Thoracic aorta (tissue), 2 donors: Measurements from ENCODE around the gene TRMT11. TPM values are rescaled to one million over a fixed set of nuclear protein-coding genes. Genes with fewer than 3 reads are reported as not detected.

Source experiments
- ATAC-seq: fragments of 150-250 bp; one replicate; pipeline ENCODE4 v1.8.0; 2017; ENCODE audit warnings: low read depth; ENCODE audit not compliant: insufficient number of reproducible peaks, low FRiP score
- DNase-seq: peaks from one replicate; pipeline ENCODE4 v3.0.0-alpha.2; 2020; ENCODE audit warnings: low spot score
- H3K27ac ChIP-seq, 2 donors: fragments of 200-600 bp; sonication (generic); 1 replicate in 1 of 2; 2 replicates in 1 of 2; pipeline ENCODE4 v1.5.1; 2016; ENCODE audit warnings: mild to moderate bottlenecking in 2 of 2, moderate library complexity in 2 of 2
- H3K27me3 ChIP-seq: fragments of 200-600 bp; sonication (generic); replicated peaks from 2 replicates; pipeline ENCODE4 v1.6.0; 2016; ENCODE audit warnings: mild to moderate bottlenecking; ENCODE audit not compliant: insufficient read depth
- H3K36me3 ChIP-seq: fragments of 200-600 bp; sonication (generic); one replicate; pipeline ENCODE4 v1.5.1; 2016
- H3K4me1 ChIP-seq, 2 donors: fragments of 200-600 bp; sonication (generic); 1 replicate in 1 of 2; 2 replicates in 1 of 2; pipeline versions ENCODE4 v1.5.1 to v1.6.0; 2016; ENCODE audit warnings: low read depth in 2 of 2, mild to moderate bottlenecking in 1 of 2; ENCODE audit not compliant: control insufficient read depth in 1 of 2
- H3K4me3 ChIP-seq: fragments of 200-600 bp; sonication (generic); 2 replicates; pipeline ENCODE4 v1.5.1; 2016; ENCODE audit warnings: mild to moderate bottlenecking
- H3K9me3 ChIP-seq: fragments of 200-600 bp; sonication (generic); 2 replicates; pipeline ENCODE4 v1.5.1; 2016
- CTCF ChIP-seq: fragments of 200-600 bp; sonication (generic); IDR thresholded peaks from one replicate; pipeline ENCODE4 v1.5.1; 2019; ENCODE audit warnings: antibody characterized with exemption
- total RNA-seq, 2 donors: library from RNA; depleted of rRNA; stranded (reverse); fragments of >200 nt; gene quantifications; one replicate each; pipeline versions ENCODE4 v1.1.0 to v1.2.3, GENCODE V29; 2016

The TRMT11 gene
- total RNA-seq, 2 donors from 2014 or later = 33.6 to 54.0 TPM

- no peak for TF ChIP-seq CTCF
- peaks cover 12 to 25% of the 10 kb centered on the region in 2 donors for H3K4me1 ChIP-seq
- H3K27me3 ChIP-seq = no peaks in the 10 kb centered on the region
- no peak for ATAC-seq
- no peaks in the 10 kb centered on the region for H3K36me3 ChIP-seq
- no peak overlapping the region for H3K27ac ChIP-seq
- H3K4me3 ChIP-seq = no peak overlapping the region
- H3K9me3 ChIP-seq = no peaks in the 10 kb centered on the region
- DNase-seq = no peak
Observed at GRCh38 chr6:125983246-125983945, 2.9 kb upstream of the TRMT11 start.

GRCh38 chr6:125984311-125984710, 2.0 kb upstream of the TRMT11 start:
- no peak overlapping the region for H3K27ac ChIP-seq
- no peak for DNase-seq
- no peaks in the 10 kb centered on the region for H3K36me3 ChIP-seq
- H3K9me3 ChIP-seq = no peaks in the 10 kb centered on the region
- no peak overlapping the region for H3K4me3 ChIP-seq
- TF ChIP-seq CTCF = no peak
- no peaks in the 10 kb centered on the region for H3K27me3 ChIP-seq
- peaks cover 12 to 26% of the 10 kb centered on the region in 2 donors for H3K4me1 ChIP-seq
- ATAC-seq = no peak

- peak overlapping the region; percentile 70 to 73 for H3K27ac ChIP-seq
- DNase-seq (no peak), ATAC-seq (no peak)
- no peaks in the 10 kb centered on the region for H3K9me3 ChIP-seq
- no peaks in the 10 kb centered on the region for H3K27me3 ChIP-seq
- H3K36me3 ChIP-seq = no peaks in the 10 kb centered on the region
- peaks cover 12 to 34% of the 10 kb centered on the region in 2 donors for H3K4me1 ChIP-seq
- peak overlapping the region; percentile 81 for H3K4me3 ChIP-seq
- TF ChIP-seq CTCF = no peak
Observed at GRCh38 chr6:125985522-125985921, 818 bp upstream of the TRMT11 start.

- H3K4me1 ChIP-seq = peaks cover 12 to 34% of the 10 kb centered on the region in 2 donors
- H3K4me3 ChIP-seq = peak overlapping the region; percentile 81
- H3K9me3 ChIP-seq = no peaks in the 10 kb centered on the region
- ATAC-seq = peak; percentile 4
- no peak for TF ChIP-seq CTCF
- no peaks in the 10 kb centered on the region for H3K36me3 ChIP-seq
- DNase-seq = no peak
- H3K27me3 ChIP-seq = no peaks in the 10 kb centered on the region
- H3K27ac ChIP-seq = peak overlapping the region; percentile 70 to 73
Observed at GRCh38 chr6:125985979-125986300, 400 bp upstream of the TRMT11 start.

- peak overlapping the region; percentile 81 for H3K4me3 ChIP-seq
- DNase-seq = no peak
- H3K9me3 ChIP-seq = no peaks in the 10 kb centered on the region
- H3K27me3 ChIP-seq = no peaks in the 10 kb centered on the region
- H3K27ac ChIP-seq = peak overlapping the region; percentile 70 to 73
- H3K36me3 ChIP-seq = no peaks in the 10 kb centered on the region
- no peak for TF ChIP-seq CTCF
- peaks cover 12 to 34% of the 10 kb centered on the region in 2 donors for H3K4me1 ChIP-seq
- ATAC-seq = no peak
Observed at GRCh38 chr6:125987026-125987617, 782 bp downstream of the TRMT11 start.
